IMR-90 (cell line): ENCODE data around the gene CRACR2B. TPM values are rescaled to one million over a fixed set of nuclear protein-coding genes. Genes with fewer than 3 reads are reported as not detected.

Experiments
- ATAC-seq: fragments of 200-7000 bp; cut with Tn5 transposase; 2 replicates; pipeline ENCODE4 v1.9.1; 2020; ENCODE audit warnings: low read depth, mild to moderate bottlenecking, moderate library complexity
- BruUV-seq: library from RNA; stranded (reverse); fragments of 400-500 nt; replicated peaks from 2 replicates; lab custom pipeline; 2021; lab: Mats Ljungman, UMichigan
- CTCF ChIA-PET: fragments of 300-600 bp; formaldehyde crosslinking; extraction: SDS; loops from one replicate; lab custom pipeline; 2021; ENCODE audit warnings: antibody characterized with exemption; lab: Yijun Ruan, JAX
- POLR2A ChIA-PET: fragments of 300-600 bp; sonication (Branson Sonifier 250); formaldehyde crosslinking; loops from one replicate; lab custom pipeline; 2022; ENCODE audit warnings: antibody characterized with exemption; ENCODE audit not compliant: unreplicated experiment; lab: Charles Lee
- DNase-seq: peaks from one replicate; pipeline ENCODE4 v3.0.0; 2013
- H2AFZ ChIP-seq: replicated peaks from 2 replicates; pipeline ENCODE3; 2013; ENCODE audit warnings: low read length, mild to moderate bottlenecking; ENCODE audit not compliant: poor library complexity
- H2AK5ac ChIP-seq: 2 replicates; pipeline ENCODE4 v1.6.1; 2013; ENCODE audit warnings: low read depth, low read length, inconsistent platforms
- H2AK9ac ChIP-seq: replicated peaks from 2 replicates; pipeline ENCODE3; 2013; ENCODE audit warnings: mild to moderate bottlenecking, low read depth, low read length, moderate library complexity; ENCODE audit not compliant: poor library complexity
- H2BK120ac ChIP-seq: 2 replicates; pipeline ENCODE4 v1.6.1; 2013; ENCODE audit warnings: low read depth, low read length, inconsistent platforms
- H2BK15ac ChIP-seq: 3 replicates; pipeline ENCODE4 v1.6.1; 2013; ENCODE audit warnings: low read depth, low read length, inconsistent platforms
- H2BK20ac ChIP-seq: 2 replicates; pipeline ENCODE4 v1.6.1; 2013; ENCODE audit warnings: low read depth, mild to moderate bottlenecking, inconsistent platforms, low read length, moderate library complexity
- H2BK5ac ChIP-seq: 2 replicates; pipeline ENCODE4 v1.6.1; 2013; ENCODE audit warnings: mild to moderate bottlenecking, low read depth, low read length, inconsistent platforms; ENCODE audit not compliant: poor library complexity, severe bottlenecking
- H3K14ac ChIP-seq: replicated peaks from 2 replicates; pipeline ENCODE4 v1.6.1; 2013; ENCODE audit warnings: low read depth, low read length, inconsistent platforms
- H3K18ac ChIP-seq: 2 replicates; pipeline ENCODE4 v1.6.1; 2013; ENCODE audit warnings: low read depth, low read length, control low read depth
- H3K23ac ChIP-seq: 2 replicates; pipeline ENCODE4 v1.6.1; 2013; ENCODE audit warnings: low read depth, low read length, inconsistent platforms
- H3K27ac ChIP-seq: 2 replicates; pipeline ENCODE4 v1.5.1; 2013; ENCODE audit warnings: mild to moderate bottlenecking, control low read depth, low read length; ENCODE audit not compliant: insufficient read depth
- H3K27me3 ChIP-seq: 2 replicates; pipeline ENCODE4 v1.6.1; 2013; ENCODE audit warnings: low read length; ENCODE audit not compliant: control insufficient read depth, insufficient read depth
- H3K36me3 ChIP-seq: 2 replicates; pipeline ENCODE4 v1.6.1; 2013; ENCODE audit warnings: low read length, mixed read lengths; ENCODE audit not compliant: control insufficient read depth, insufficient read depth
- H3K4ac ChIP-seq: 2 replicates; pipeline ENCODE4 v1.6.1; 2013; ENCODE audit warnings: low read depth, low read length, inconsistent platforms
- H3K4me1 ChIP-seq: 2 replicates; pipeline ENCODE4 v1.6.1; 2013; ENCODE audit warnings: low read length, mixed read lengths; ENCODE audit not compliant: control insufficient read depth, insufficient read depth
- H3K4me2 ChIP-seq: 2 replicates; pipeline ENCODE4 v1.6.1; 2013; ENCODE audit warnings: low read depth, mild to moderate bottlenecking, control low read depth, low read length, moderate library complexity
- H3K4me3 ChIP-seq: 2 replicates; pipeline ENCODE4 v1.5.1; 2013; ENCODE audit warnings: low read depth, mild to moderate bottlenecking, control low read depth, low read length, moderate library complexity; ENCODE audit not compliant: insufficient read depth
- H3K56ac ChIP-seq: 2 replicates; pipeline ENCODE4 v1.6.1; 2013; ENCODE audit warnings: low read length, inconsistent platforms; ENCODE audit not compliant: insufficient read depth; ENCODE audit errors: extremely low read depth
- H3K79me1 ChIP-seq, 2 experiments: 2 replicates each; pipeline ENCODE4 v1.6.1; 2013; ENCODE audit warnings: low read length in 2 of 2, inconsistent platforms in 1 of 2, low read depth in 1 of 2
- H3K9ac ChIP-seq: 2 replicates; pipeline ENCODE4 v1.6.1; 2013; ENCODE audit warnings: low read depth, low read length, control low read depth
- H3K9me1 ChIP-seq: 2 replicates; pipeline ENCODE4 v1.6.1; 2013; ENCODE audit warnings: low read length, inconsistent platforms; ENCODE audit not compliant: insufficient read depth
- H3K9me3 ChIP-seq: 2 replicates; pipeline ENCODE4 v1.6.1; 2013; ENCODE audit warnings: low read length; ENCODE audit not compliant: control insufficient read depth, insufficient read depth
- H4K20me1 ChIP-seq: 2 replicates; pipeline ENCODE4 v1.6.1; 2013; ENCODE audit warnings: low read length, inconsistent platforms; ENCODE audit not compliant: insufficient read depth
- H4K5ac ChIP-seq: 2 replicates; pipeline ENCODE4 v1.6.1; 2013; ENCODE audit warnings: mild to moderate bottlenecking, low read depth, low read length, control low read depth
- H4K8ac ChIP-seq, 2 experiments: 2 replicates each; pipeline ENCODE4 v1.6.1; 2013; ENCODE audit warnings: low read depth in 2 of 2, low read length in 2 of 2, control low read depth in 1 of 2, inconsistent platforms in 1 of 2
- H4K91ac ChIP-seq: 2 replicates; pipeline ENCODE4 v1.6.1; 2013; ENCODE audit warnings: low read depth, low read length, inconsistent platforms; ENCODE audit not compliant: insufficient read depth
- CEBPB ChIP-seq: IDR thresholded peaks from 2 replicates; pipeline ENCODE4 v1.6.1; 2012; ENCODE audit warnings: low read depth, low read length, improper control_type of control experiment
- CHD1 ChIP-seq: IDR thresholded peaks from 2 replicates; pipeline ENCODE4 v1.6.1; 2012; ENCODE audit warnings: low read depth, low read length, improper control_type of control experiment
- MAFK ChIP-seq: IDR thresholded peaks from 2 replicates; pipeline ENCODE4 v1.6.1; 2012; ENCODE audit warnings: low read depth, low read length, improper control_type of control experiment
- MAZ ChIP-seq: IDR thresholded peaks from 2 replicates; pipeline ENCODE4 v1.6.1; 2012; ENCODE audit warnings: low read depth, mild to moderate bottlenecking, low read length, improper control_type of control experiment, moderate library complexity, borderline replicate concordance
- SMC3 ChIP-seq: fragments of 150-350 bp; IDR thresholded peaks from 2 replicates; pipeline ENCODE4 v1.6.1; 2016; ENCODE audit warnings: low read depth, mild to moderate bottlenecking, antibody characterized with exemption, low read length, moderate library complexity
- WGBS, 2 experiments: methylation state at CpG; one replicate each; pipeline versions ENCODE4 v1.1.5 to v1.1.7; 2013; ENCODE audit warnings: missing lambda C conversion rate in 2 of 2; ENCODE audit not compliant: insufficient read length in 1 of 2; ENCODE audit errors: extremely low coverage in 2 of 2; 5-methylcytosine and 5-hydroxymethylcytosine counted together
- dilution Hi-C: fragments of 300-500 bp; cut with HindIII; formaldehyde crosslinking; loops from one replicate; pipeline ENCODE4 v1.14.3; 2018; ENCODE audit warnings: low sequenced_read_pairs; ENCODE audit not compliant: unreplicated experiment
- in situ Hi-C: fragments of 300-500 bp; cut with MboI; formaldehyde crosslinking; loops from 3 replicates; pipeline ENCODE4 v1.14.3; 2019; ENCODE audit warnings: low sequenced_read_pairs, inconsistent platforms, mixed read lengths
- intact Hi-C: fragments of 100-400 bp; cut with micrococcal nuclease; formaldehyde crosslinking; loops from 2 replicates; pipeline ENCODE4 v1.10.0; 2022
- polyA plus RNA-seq, 3 experiments: library from polyadenylated mRNA; depleted of rRNA; stranded (reverse); fragments of >200 nt; gene quantifications; 2 replicates each; pipeline ENCODE4 v1.2.3, GENCODE V29; 2012; ENCODE audit warnings: low replicate concordance in 1 of 3
- total RNA-seq: library from RNA; depleted of rRNA; stranded (reverse); fragments of >200 nt; gene quantifications from 2 replicates; pipeline ENCODE4 v1.2.3, GENCODE V29; 2012

The CRACR2B gene
- total and polyA plus RNA-seq, 2 of the 4 experiments (the other 2 are of a cell fraction), result 0.54 to 2.5 TPM

DNA sequence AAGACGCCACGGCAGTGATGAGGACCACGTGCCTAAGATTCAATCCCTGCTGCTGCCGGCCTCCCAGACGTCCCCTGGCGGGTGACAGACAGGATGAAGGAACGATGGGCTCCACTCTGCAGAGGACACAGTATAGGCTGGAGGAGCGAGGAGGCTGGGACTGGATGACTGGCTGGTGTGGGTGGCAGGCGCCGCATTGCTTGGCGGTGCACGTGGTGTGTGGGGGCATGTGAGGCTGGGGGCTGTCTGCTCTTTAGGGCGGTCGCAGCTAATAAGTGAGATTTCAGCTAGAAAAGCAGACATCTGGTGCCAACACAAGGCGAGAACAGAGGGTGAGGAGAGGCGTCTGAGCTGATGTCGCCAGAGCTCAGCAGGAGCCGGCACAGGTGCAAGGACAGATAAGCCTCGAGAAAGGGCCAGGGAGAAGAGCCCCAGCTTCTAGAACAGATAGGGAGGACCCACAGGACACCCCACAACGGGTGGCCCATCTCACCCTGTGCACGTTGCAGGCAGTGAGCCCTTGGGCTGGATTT, 48.1 kb downstream of the CRACR2B start:
- no peaks in the 10 kb centered on the region for H3K27me3 ChIP-seq
- no peaks in the 10 kb centered on the region; the same call in 1 of the 2 replicates for H3K9me1 ChIP-seq
- H4K8ac ChIP-seq, result no peak overlapping the region
- BruUV-seq, result no TSS peak
- no peak overlapping the region for H2BK15ac ChIP-seq
- no peak for TF ChIP-seq MAFK
- no peak for TF ChIP-seq MAZ
- no peak for TF ChIP-seq CHD1
- no peak for TF ChIP-seq CEBPB
- no peak for TF ChIP-seq SMC3
- in situ Hi-C loops, result no loop called here
- H2AFZ ChIP-seq, result no peak overlapping the region
- no peak overlapping the region for H3K18ac ChIP-seq
- no peak overlapping the region for H2BK5ac ChIP-seq
- H2AK5ac ChIP-seq, result no peak overlapping the region
- H3K79me1 ChIP-seq, result no peaks in the 10 kb centered on the region
- H3K27ac ChIP-seq, result no peak overlapping the region
- H3K4me1 ChIP-seq, result no peaks in the 10 kb centered on the region; the same call in 1 of the 2 replicates
- H3K4me3 ChIP-seq, result no peak overlapping the region
- dilution Hi-C loops, result no loop called here
- CTCF ChIA-PET, result no interaction called here
- peaks cover 9% of the 10 kb centered on the region for H3K36me3 ChIP-seq
- H2BK20ac ChIP-seq, result no peak overlapping the region
- no peaks in the 10 kb centered on the region for H3K9me3 ChIP-seq
- H2AK9ac ChIP-seq, result no peak overlapping the region
- H4K91ac ChIP-seq, result no peak overlapping the region
- no peak overlapping the region for H2BK120ac ChIP-seq
- no peak overlapping the region for H3K23ac ChIP-seq
- H3K4me2 ChIP-seq, result no peak overlapping the region
- no peak overlapping the region for H3K4ac ChIP-seq
- intact Hi-C loops, result no loop called here
- no peaks in the 10 kb centered on the region; the same call in 1 of the 2 replicates for H4K20me1 ChIP-seq
- 84% methylated on average over 8 of the region's 21 CpGs; no CpG with 5 or more reads in 1 of the 2 experiments for WGBS, 2 experiments
- no peak for ATAC-seq
- H4K5ac ChIP-seq, result no peak overlapping the region
- H3K14ac ChIP-seq, result no peak overlapping the region
- H3K9ac ChIP-seq, result no peak overlapping the region
- POLR2A ChIA-PET, result no interaction called here
- no peak overlapping the region for H3K56ac ChIP-seq
- no peak for DNase-seq
